Measurements from ENCODE around the gene SLC12A8. TPM values are rescaled to one million over a fixed set of nuclear protein-coding genes. Genes with fewer than 3 reads are reported as not detected.

The SLC12A8 gene
- polyA plus RNA-seq, 1 of the 3 experiments (the other 2 are of a cell fraction), result 7.5 TPM

DNA sequence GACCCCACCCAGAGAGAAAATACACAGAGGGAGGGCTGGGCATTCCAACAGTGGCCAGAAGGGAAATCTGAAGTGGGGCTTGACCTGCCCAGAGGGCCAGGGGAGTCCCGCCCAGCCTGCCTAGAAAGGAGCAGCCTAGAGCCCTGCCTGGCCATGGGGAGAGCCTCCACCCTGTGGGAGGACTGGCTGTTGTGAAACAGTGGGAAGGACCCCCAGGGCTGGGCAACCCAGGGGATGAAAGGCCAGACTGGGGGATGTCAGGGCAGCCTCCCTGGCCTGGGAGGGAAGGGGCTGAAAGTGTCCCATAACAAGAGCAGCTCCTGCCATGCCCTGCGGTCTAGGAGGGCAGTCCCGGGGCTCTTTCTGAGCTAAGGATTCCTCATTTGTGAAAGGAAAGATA lies 69.0 kb downstream of the SLC12A8 start:
- no peak overlapping the region for H3K27ac ChIP-seq (ENCODE audit: low read depth in 2 of 2, low read length in 1 of 2)
- H3K79me2 ChIP-seq (ENCODE audit: insufficient read depth), result no peaks in the 10 kb centered on the region
- H3K4me3 ChIP-seq (ENCODE audit: low read depth in 2 of 2, low read length in 1 of 2), result no peak overlapping the region
- no peak overlapping the region for H3K4me2 ChIP-seq
- ChIA-PET CTCF (interaction anchor here (0.8 to 1.5 kb wide), 2 partner anchors 36 to 382 kb away, joined by 3 read pairs; no protein-coding TSS in a partner anchor), POLR2A (no interaction called here)
- no peak for TF ChIP-seq MEF2A (IDR thresholded peaks at IDR 0.05; ENCODE audit: borderline replicate concordance, low read depth)
- TF ChIP-seq RXRA (IDR thresholded peaks at IDR 0.05; ENCODE audit: borderline replicate concordance, low read depth), result no peak
- TF ChIP-seq RCOR1 (IDR thresholded peaks at IDR 0.05; ENCODE audit: low read length), result no peak
- no peak for TF ChIP-seq TCF12 (IDR thresholded peaks at IDR 0.05)
- no peak for TF ChIP-seq USF2 (IDR thresholded peaks at IDR 0.05; ENCODE audit: borderline replicate concordance, low read depth, low read length)
- TF ChIP-seq PBX3 (IDR thresholded peaks at IDR 0.05), result no peak
- TF ChIP-seq POLR2AphosphoS5 (IDR thresholded peaks at IDR 0.05; ENCODE audit: low read depth, low read length), result no peak
- TF ChIP-seq SIN3A (IDR thresholded peaks at IDR 0.05; ENCODE audit: borderline replicate concordance, low read depth, low read length), result no peak
- no peak for TF ChIP-seq SMC3 (IDR thresholded peaks at IDR 0.05; ENCODE audit: low read depth, low read length)
- no peak for TF ChIP-seq YY1 (IDR thresholded peaks at IDR 0.05; ENCODE audit: low read depth)
- TF ChIP-seq REST (IDR thresholded peaks at IDR 0.05; ENCODE audit: low read depth, low read length), result no peak
- TF ChIP-seq EZH2phosphoT487 (IDR thresholded peaks at IDR 0.05; ENCODE audit: borderline replicate concordance, low read depth), result no peak
- H2AFZ ChIP-seq (ENCODE audit: low read depth), result no peak overlapping the region
- H3K9me2 ChIP-seq, result no peaks in the 10 kb centered on the region
- no peaks in the 10 kb centered on the region for H3K9me3 ChIP-seq
- no peaks in the 10 kb centered on the region for H4K20me1 ChIP-seq (ENCODE audit: insufficient read depth)
- no peaks in the 10 kb centered on the region for H3K36me3 ChIP-seq (replicated peaks in 1 of 2; ENCODE audit: control insufficient read depth in 1 of 2, insufficient read depth in 2 of 2, low read length in 1 of 2)
- H3K27me3 ChIP-seq (ENCODE audit: insufficient read depth), result no peaks in the 10 kb centered on the region
- 95% methylated on average over 3 of the region's 3 CpGs for WGBS (ENCODE audit: low lambda C conversion rate)
- no peak for DNase-seq
- H3K4me1 ChIP-seq (ENCODE audit: control insufficient read depth in 1 of 2, insufficient read depth in 2 of 2, low read depth in 1 of 2, low read length in 1 of 2), result peaks cover 14 to 21% of the 10 kb centered on the region in 2 experiments; a peak in 3 of 4 replicates
- H3K9ac ChIP-seq, result no peak overlapping the region
- no peaks in the 10 kb centered on the region for H3F3A ChIP-seq (replicated peaks; ENCODE audit: insufficient read depth)

DNA sequence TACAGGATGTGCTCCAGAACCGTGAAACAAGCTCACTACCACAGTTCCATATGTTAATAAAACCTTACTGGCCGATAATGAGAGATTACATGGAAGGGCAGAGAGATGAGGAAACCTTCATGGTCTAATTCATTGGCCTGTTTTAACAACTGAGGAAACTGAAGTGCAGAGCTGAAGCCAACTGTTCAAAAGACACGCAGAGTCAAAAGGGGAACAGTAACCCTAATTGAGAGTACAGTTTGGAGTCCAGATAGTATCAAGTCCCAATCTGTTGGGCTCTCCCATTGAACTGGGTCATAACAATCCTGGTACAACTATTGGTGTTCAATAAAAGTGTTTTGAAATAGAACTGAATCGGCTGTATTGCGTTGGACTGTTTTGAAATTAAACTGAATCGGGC lies 69.6 kb downstream of the SLC12A8 start:
- no peaks in the 10 kb centered on the region for H3K9me2 ChIP-seq
- H2AFZ ChIP-seq (ENCODE audit: low read depth), result no peak overlapping the region
- no peak overlapping the region for H3K9ac ChIP-seq
- no peaks in the 10 kb centered on the region for H3K36me3 ChIP-seq (replicated peaks in 1 of 2; ENCODE audit: control insufficient read depth in 1 of 2, insufficient read depth in 2 of 2, low read length in 1 of 2)
- 95% methylated on average over 6 of the region's 6 CpGs for WGBS (ENCODE audit: low lambda C conversion rate)
- H3K4me2 ChIP-seq, result no peak overlapping the region
- no peaks in the 10 kb centered on the region for H3K27me3 ChIP-seq (ENCODE audit: insufficient read depth)
- TF ChIP-seq GABPA (IDR thresholded peaks at IDR 0.05; ENCODE audit: low read depth), result no peak
- no peak for TF ChIP-seq JUND (IDR thresholded peaks at IDR 0.05)
- H4K20me1 ChIP-seq (ENCODE audit: insufficient read depth), result no peaks in the 10 kb centered on the region
- H3K4me1 ChIP-seq (ENCODE audit: control insufficient read depth in 1 of 2, insufficient read depth in 2 of 2, low read depth in 1 of 2, low read length in 1 of 2), result peaks cover 14 to 21% of the 10 kb centered on the region in 2 experiments; a peak in 3 of 4 replicates
- DNase-seq, result no peak
- POLR2A ChIA-PET, result no interaction called here
- CTCF ChIA-PET, result interaction anchor here (1.5 kb wide), 1 partner anchor 382 kb away, joined by 3 read pairs; no protein-coding TSS in a partner anchor
- no peaks in the 10 kb centered on the region for H3K79me2 ChIP-seq (ENCODE audit: insufficient read depth)
- H3K4me3 ChIP-seq (ENCODE audit: low read depth in 2 of 2, low read length in 1 of 2), result no peak overlapping the region
- H3K27ac ChIP-seq (ENCODE audit: low read depth in 2 of 2, low read length in 1 of 2), result no peak overlapping the region
- H3F3A ChIP-seq (replicated peaks; ENCODE audit: insufficient read depth), result no peaks in the 10 kb centered on the region
- H3K9me3 ChIP-seq, result no peaks in the 10 kb centered on the region

Measured in SK-N-SH (cell line).